ENCODE data around the gene SMIM1. TPM values are rescaled to one million over a fixed set of nuclear protein-coding genes. Genes with fewer than 3 reads are reported as not detected.

SMIM1 gene
- total RNA-seq, 1 experiment from 2014 or later: 5.5 TPM

- no peak for TF ChIP-seq CBX3 (IDR thresholded peaks at IDR 0.05; ENCODE audit: low read depth)
- TF ChIP-seq ZNF274 (IDR thresholded peaks at IDR 0.05; ENCODE audit: low read depth, low read length): no peak
- TF ChIP-seq MAX (IDR thresholded peaks at IDR 0.05): no peak
- TF ChIP-seq YY1 (IDR thresholded peaks at IDR 0.05; ENCODE audit: extremely low read depth, insufficient replicate concordance, low read depth, low read length): no peak
- no peak for TF ChIP-seq ATF3 (IDR thresholded peaks at IDR 0.05)
- no peak for TF ChIP-seq FOSL1 (IDR thresholded peaks at IDR 0.05; ENCODE audit: low read depth)
- no peak for TF ChIP-seq SP1 (IDR thresholded peaks at IDR 0.05; ENCODE audit: low read depth)
- TF ChIP-seq POLR2A (IDR thresholded peaks at IDR 0.05; ENCODE audit: borderline replicate concordance, extremely low read depth, insufficient read depth, insufficient read length): no peak
Observed at GRCh38 chr1:3727825-3728776, 44.4 kb upstream of the SMIM1 start (continued).

- RAD21 ChIA-PET (ENCODE audit: low non-redundant PET in 1 of 2, low total read pairs in 2 of 2, uncharacterized antibody in 2 of 2, unreplicated experiment in 2 of 2): no interaction called here
Observed at GRCh38 chr1:3729594-3730542, 42.7 kb upstream of the SMIM1 start.

More at GRCh38 chr1:3729594-3730542, 42.7 kb upstream of the SMIM1 start:
- DNase-seq (ENCODE audit: low read depth, low spot score): no peak
- no peaks in the 10 kb centered on the region for H3K9me2 ChIP-seq (ENCODE audit: insufficient read depth)
- H3K79me2 ChIP-seq (ENCODE audit: insufficient read depth, low read length): no peaks in the 10 kb centered on the region
- ChIA-PET POLR2A (no interaction called here), CTCF (no interaction called here)
- no peaks in the 10 kb centered on the region for H3K4me1 ChIP-seq (ENCODE audit: control insufficient read depth in 1 of 2, insufficient read depth in 2 of 2, low read length in 2 of 2)
- H3K36me3 ChIP-seq (ENCODE audit: control insufficient read depth in 1 of 2, insufficient read depth in 2 of 2, low read length in 2 of 2): no peaks in the 10 kb centered on the region
- H3K27me3 ChIP-seq (ENCODE audit: insufficient read depth, low read length): no peaks in the 10 kb centered on the region
- TF ChIP-seq CTCF (IDR thresholded peaks at IDR 0.05 in 2 of 3, conservative IDR thresholded peaks at IDR 0.05 in 1 of 3; ENCODE audit: borderline replicate concordance in 1 of 3, insufficient read depth in 1 of 3, low read depth in 2 of 3, low read length in 2 of 3) (no peak), SIN3A (IDR thresholded peaks at IDR 0.05; ENCODE audit: low read depth) (no peak)
- H3K4me2 ChIP-seq (ENCODE audit: low read length): no peak overlapping the region
- no peaks in the 10 kb centered on the region for H3K9me3 ChIP-seq (ENCODE audit: control insufficient read depth in 1 of 2, insufficient read depth in 1 of 2, low read depth in 1 of 2, low read length in 2 of 2)
- H2AFZ ChIP-seq (ENCODE audit: low read depth, low read length, poor library complexity, severe bottlenecking): no peak overlapping the region
- no peak overlapping the region for H3K9ac ChIP-seq (ENCODE audit: low read length)
- no peak overlapping the region for H3K4me3 ChIP-seq (replicated peaks in 1 of 2; ENCODE audit: low read depth in 1 of 2, low read length in 2 of 2)
- H4K20me1 ChIP-seq (ENCODE audit: insufficient read depth): no peaks in the 10 kb centered on the region
- no peak overlapping the region for H3K27ac ChIP-seq (ENCODE audit: low read depth, low read length)
- no peak for ATAC-seq
- BruUV-seq (replicated peaks): no TSS peak
- intact Hi-C loops (cut with micrococcal nuclease): no loop called here
